ENCODE results near the gene MMEL1.

DNA sequence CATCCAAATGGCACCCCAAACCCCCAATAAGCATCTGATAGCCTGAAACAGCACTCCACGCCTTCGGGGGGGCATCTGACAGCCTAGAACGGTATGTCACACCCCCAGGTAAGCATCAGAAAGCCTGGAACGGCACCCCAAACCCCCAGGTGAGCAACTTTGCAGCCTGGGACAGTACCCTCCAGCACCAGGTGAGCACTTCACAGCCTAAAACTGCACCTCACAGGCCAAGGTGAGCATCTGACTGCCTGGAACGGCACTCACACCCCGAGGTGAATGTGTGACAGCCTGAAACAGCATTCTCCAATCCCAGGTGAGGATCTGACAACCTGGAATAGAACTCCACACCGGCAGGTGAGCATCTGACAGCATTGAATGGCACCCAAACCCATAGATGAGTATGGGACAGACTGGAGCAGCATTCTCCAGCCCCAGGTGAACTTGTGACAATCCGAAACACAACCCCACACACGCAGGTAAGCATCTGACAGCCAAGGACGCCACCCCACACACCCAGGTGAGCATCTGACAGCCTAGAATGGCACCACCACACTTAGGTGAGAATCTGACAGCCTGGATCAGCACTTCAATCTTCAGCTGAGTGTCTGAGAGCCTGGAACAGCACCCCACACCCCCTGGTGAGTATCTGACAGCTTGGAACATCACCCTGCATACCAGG, 18.3 kb upstream of the MMEL1 start:
- TF ChIP-seq, protein P1, sequence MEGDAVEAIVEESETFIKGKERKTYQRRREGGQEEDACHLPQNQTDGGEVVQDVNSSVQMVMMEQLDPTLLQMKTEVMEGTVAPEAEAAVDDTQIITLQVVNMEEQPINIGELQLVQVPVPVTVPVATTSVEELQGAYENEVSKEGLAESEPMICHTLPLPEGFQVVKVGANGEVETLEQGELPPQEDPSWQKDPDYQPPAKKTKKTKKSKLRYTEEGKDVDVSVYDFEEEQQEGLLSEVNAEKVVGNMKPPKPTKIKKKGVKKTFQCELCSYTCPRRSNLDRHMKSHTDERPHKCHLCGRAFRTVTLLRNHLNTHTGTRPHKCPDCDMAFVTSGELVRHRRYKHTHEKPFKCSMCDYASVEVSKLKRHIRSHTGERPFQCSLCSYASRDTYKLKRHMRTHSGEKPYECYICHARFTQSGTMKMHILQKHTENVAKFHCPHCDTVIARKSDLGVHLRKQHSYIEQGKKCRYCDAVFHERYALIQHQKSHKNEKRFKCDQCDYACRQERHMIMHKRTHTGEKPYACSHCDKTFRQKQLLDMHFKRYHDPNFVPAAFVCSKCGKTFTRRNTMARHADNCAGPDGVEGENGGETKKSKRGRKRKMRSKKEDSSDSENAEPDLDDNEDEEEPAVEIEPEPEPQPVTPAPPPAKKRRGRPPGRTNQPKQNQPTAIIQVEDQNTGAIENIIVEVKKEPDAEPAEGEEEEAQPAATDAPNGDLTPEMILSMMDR (IDR thresholded peaks at IDR 0.05; ENCODE audit: poor library complexity), result no peak
- TF ChIP-seq EZH2phosphoT487 (IDR thresholded peaks at IDR 0.05; ENCODE audit: low read depth, severe bottlenecking, unreplicated experiment) (no peak), EZH2 (IDR thresholded peaks at IDR 0.05; ENCODE audit: borderline replicate concordance) (no peak)

All from hepatocyte (in vitro differentiated cells).